H1 (cell line): Measurements from ENCODE around the gene OTOGL. TPM values are rescaled to one million over a fixed set of nuclear protein-coding genes. Genes with fewer than 3 reads are reported as not detected.

Source experiments
- SP2 ChIP-seq: IDR thresholded peaks from 2 replicates; pipeline ENCODE4 v1.6.1; 2012; ENCODE audit warnings: mild to moderate bottlenecking, low read length, inconsistent platforms
- SRF ChIP-seq: IDR thresholded peaks from 2 replicates; pipeline ENCODE4 v1.6.1; 2011; ENCODE audit warnings: mild to moderate bottlenecking, low read depth, low read length, moderate library complexity
- polyA plus RNA-seq, 7 experiments: library from polyadenylated mRNA; depleted of rRNA in 3 of 7; stranded (reverse) in 5 of 7; unstranded in 2 of 7; fragments of >200 nt in 5 of 7; fragments of 200-250 nt in 2 of 7; gene quantifications; 1 replicate in 5 of 7; 2 replicates in 1 of 7; 4 replicates in 1 of 7; pipeline versions ENCODE4 v1.2.1 to v1.2.3, GENCODE V29; 2011 to 2013; ENCODE audit warnings: missing spikeins in 2 of 7, mixed read lengths in 2 of 7
- total RNA-seq: library from RNA; stranded (reverse); fragmentation: NEBNext Ultra II Directional; extraction: Animal tissue kit (Norgen Biotek cat#: 25700); gene quantifications from 2 replicates; pipeline ENCODE4 v1.2.1, GENCODE V29; 2021
- TF ChIP-seq, protein P1 (sequence below): fragments of 300-600 bp; sonication (generic); IDR thresholded peaks from 2 replicates; pipeline ENCODE4 v1.7.1; 2012; ENCODE audit warnings: low read length, moderate library complexity, mild to moderate bottlenecking, inconsistent platforms; ENCODE audit not compliant: insufficient replicate concordance

Gene OTOGL
- total and polyA plus RNA-seq, 2 of the 8 experiments (the other 6 are each of a cell fraction or from before 2014, with no cell fraction given): 0.12 to 0.17 TPM

DNA sequence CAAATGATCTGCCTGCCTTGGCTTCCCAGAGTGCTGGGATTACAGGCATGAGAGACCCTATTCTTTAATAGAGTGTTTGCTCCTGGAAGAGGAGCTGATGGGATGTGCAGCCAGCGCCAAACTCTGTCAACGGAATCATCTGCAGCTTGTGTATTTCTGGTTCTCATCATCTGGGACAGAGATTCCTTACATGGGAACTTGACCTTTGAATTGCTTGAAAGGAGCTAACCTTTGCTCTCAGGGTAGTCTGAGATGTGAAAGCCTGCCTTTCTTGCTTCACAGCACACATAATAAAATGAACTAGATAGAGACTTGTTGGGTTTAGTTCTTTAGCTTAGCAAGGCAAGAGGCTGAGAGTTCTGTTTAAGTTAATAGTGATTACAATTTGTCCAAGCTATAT lies 120.0 kb downstream of the OTOGL start (continued):
- TF ChIP-seq, protein P1, sequence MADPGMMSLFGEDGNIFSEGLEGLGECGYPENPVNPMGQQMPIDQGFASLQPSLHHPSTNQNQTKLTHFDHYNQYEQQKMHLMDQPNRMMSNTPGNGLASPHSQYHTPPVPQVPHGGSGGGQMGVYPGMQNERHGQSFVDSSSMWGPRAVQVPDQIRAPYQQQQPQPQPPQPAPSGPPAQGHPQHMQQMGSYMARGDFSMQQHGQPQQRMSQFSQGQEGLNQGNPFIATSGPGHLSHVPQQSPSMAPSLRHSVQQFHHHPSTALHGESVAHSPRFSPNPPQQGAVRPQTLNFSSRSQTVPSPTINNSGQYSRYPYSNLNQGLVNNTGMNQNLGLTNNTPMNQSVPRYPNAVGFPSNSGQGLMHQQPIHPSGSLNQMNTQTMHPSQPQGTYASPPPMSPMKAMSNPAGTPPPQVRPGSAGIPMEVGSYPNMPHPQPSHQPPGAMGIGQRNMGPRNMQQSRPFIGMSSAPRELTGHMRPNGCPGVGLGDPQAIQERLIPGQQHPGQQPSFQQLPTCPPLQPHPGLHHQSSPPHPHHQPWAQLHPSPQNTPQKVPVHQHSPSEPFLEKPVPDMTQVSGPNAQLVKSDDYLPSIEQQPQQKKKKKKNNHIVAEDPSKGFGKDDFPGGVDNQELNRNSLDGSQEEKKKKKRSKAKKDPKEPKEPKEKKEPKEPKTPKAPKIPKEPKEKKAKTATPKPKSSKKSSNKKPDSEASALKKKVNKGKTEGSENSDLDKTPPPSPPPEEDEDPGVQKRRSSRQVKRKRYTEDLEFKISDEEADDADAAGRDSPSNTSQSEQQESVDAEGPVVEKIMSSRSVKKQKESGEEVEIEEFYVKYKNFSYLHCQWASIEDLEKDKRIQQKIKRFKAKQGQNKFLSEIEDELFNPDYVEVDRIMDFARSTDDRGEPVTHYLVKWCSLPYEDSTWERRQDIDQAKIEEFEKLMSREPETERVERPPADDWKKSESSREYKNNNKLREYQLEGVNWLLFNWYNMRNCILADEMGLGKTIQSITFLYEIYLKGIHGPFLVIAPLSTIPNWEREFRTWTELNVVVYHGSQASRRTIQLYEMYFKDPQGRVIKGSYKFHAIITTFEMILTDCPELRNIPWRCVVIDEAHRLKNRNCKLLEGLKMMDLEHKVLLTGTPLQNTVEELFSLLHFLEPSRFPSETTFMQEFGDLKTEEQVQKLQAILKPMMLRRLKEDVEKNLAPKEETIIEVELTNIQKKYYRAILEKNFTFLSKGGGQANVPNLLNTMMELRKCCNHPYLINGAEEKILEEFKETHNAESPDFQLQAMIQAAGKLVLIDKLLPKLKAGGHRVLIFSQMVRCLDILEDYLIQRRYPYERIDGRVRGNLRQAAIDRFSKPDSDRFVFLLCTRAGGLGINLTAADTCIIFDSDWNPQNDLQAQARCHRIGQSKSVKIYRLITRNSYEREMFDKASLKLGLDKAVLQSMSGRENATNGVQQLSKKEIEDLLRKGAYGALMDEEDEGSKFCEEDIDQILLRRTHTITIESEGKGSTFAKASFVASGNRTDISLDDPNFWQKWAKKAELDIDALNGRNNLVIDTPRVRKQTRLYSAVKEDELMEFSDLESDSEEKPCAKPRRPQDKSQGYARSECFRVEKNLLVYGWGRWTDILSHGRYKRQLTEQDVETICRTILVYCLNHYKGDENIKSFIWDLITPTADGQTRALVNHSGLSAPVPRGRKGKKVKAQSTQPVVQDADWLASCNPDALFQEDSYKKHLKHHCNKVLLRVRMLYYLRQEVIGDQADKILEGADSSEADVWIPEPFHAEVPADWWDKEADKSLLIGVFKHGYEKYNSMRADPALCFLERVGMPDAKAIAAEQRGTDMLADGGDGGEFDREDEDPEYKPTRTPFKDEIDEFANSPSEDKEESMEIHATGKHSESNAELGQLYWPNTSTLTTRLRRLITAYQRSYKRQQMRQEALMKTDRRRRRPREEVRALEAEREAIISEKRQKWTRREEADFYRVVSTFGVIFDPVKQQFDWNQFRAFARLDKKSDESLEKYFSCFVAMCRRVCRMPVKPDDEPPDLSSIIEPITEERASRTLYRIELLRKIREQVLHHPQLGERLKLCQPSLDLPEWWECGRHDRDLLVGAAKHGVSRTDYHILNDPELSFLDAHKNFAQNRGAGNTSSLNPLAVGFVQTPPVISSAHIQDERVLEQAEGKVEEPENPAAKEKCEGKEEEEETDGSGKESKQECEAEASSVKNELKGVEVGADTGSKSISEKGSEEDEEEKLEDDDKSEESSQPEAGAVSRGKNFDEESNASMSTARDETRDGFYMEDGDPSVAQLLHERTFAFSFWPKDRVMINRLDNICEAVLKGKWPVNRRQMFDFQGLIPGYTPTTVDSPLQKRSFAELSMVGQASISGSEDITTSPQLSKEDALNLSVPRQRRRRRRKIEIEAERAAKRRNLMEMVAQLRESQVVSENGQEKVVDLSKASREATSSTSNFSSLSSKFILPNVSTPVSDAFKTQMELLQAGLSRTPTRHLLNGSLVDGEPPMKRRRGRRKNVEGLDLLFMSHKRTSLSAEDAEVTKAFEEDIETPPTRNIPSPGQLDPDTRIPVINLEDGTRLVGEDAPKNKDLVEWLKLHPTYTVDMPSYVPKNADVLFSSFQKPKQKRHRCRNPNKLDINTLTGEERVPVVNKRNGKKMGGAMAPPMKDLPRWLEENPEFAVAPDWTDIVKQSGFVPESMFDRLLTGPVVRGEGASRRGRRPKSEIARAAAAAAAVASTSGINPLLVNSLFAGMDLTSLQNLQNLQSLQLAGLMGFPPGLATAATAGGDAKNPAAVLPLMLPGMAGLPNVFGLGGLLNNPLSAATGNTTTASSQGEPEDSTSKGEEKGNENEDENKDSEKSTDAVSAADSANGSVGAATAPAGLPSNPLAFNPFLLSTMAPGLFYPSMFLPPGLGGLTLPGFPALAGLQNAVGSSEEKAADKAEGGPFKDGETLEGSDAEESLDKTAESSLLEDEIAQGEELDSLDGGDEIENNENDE: no peak
- TF ChIP-seq SRF: no peak
- TF ChIP-seq SP2: no peak
- TF ChIP-seq, all 59 proteins: peak for 0
